ENCODE results near the gene ADGRE2. TPM values are rescaled to one million over a fixed set of nuclear protein-coding genes. Genes with fewer than 3 reads are reported as not detected.
A peak's percentile ranks its signal among the peaks of the same experiment; 100 is the strongest.

The ADGRE2 gene
- total RNA-seq, 1 donor from 2014 or later = 1.2 TPM

- H3K27me3 Mint-ChIP-seq (ENCODE audit: unreplicated experiment) = peaks cover 13% of the 10 kb centered on the region
- peaks cover 4% of the 10 kb centered on the region for H3K9me3 Mint-ChIP-seq (ENCODE audit: unreplicated experiment)
- H3K36me3 Mint-ChIP-seq (ENCODE audit: low read depth, unreplicated experiment) = peaks cover 6% of the 10 kb centered on the region
- peak overlapping the region; percentile 81 for H3K27ac Mint-ChIP-seq (ENCODE audit: unreplicated experiment)
- DNase-seq (ENCODE audit: low spot score) = no peak
- H3K4me1 Mint-ChIP-seq (ENCODE audit: unreplicated experiment) = peaks cover 4% of the 10 kb centered on the region
- TF ChIP-seq, protein P1, sequence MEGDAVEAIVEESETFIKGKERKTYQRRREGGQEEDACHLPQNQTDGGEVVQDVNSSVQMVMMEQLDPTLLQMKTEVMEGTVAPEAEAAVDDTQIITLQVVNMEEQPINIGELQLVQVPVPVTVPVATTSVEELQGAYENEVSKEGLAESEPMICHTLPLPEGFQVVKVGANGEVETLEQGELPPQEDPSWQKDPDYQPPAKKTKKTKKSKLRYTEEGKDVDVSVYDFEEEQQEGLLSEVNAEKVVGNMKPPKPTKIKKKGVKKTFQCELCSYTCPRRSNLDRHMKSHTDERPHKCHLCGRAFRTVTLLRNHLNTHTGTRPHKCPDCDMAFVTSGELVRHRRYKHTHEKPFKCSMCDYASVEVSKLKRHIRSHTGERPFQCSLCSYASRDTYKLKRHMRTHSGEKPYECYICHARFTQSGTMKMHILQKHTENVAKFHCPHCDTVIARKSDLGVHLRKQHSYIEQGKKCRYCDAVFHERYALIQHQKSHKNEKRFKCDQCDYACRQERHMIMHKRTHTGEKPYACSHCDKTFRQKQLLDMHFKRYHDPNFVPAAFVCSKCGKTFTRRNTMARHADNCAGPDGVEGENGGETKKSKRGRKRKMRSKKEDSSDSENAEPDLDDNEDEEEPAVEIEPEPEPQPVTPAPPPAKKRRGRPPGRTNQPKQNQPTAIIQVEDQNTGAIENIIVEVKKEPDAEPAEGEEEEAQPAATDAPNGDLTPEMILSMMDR (IDR thresholded peaks at IDR 0.05; ENCODE audit: unreplicated experiment) = no peak
- peak overlapping the region; percentile 80 for H3K4me3 Mint-ChIP-seq (ENCODE audit: unreplicated experiment)
These were observed 14.0 kb downstream of the ADGRE2 start for GRCh38 chr19:14764401-14764800.

DNA sequence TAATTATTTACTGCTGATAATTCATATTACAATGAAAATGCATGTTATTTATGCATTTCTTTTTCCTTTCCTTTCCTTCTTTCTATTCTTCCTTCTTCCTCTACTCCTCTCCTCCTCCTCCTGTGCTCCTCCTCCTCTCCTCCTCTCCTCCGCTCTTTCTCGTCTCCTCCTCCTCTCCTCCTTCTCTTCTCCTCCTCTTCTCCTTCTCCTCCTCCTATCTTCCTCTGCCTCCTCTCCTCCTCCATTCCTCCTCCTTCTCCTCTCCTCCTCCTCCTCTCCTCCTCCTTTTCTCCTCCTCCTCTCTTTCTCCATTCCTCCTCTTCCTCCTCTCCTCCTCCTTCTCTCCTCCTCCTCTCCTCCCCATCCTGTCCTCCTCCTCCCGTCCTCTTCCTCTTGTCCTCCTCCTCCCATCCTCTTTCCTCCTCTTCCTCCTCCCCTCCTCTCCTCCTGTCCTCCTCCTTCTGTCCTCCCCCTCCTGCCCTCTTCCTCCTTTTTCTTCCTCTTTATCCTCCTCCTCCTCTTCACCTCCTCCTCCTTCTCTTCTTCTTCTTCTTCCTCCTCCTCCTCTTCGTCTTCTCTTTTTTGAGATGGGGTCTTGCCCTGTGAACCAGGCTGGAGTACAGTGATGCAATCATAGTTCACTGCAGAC, 14.7 kb downstream of the ADGRE2 start:
- peak overlapping the region; percentile 80 for H3K4me3 Mint-ChIP-seq (ENCODE audit: unreplicated experiment)
- TF ChIP-seq, protein P1 (IDR thresholded peaks at IDR 0.05; ENCODE audit: unreplicated experiment) = no peak
- H3K36me3 Mint-ChIP-seq (ENCODE audit: low read depth, unreplicated experiment) = peaks cover 6% of the 10 kb centered on the region
- DNase-seq (ENCODE audit: low spot score) = no peak
- peaks cover 4% of the 10 kb centered on the region for H3K4me1 Mint-ChIP-seq (ENCODE audit: unreplicated experiment)
- H3K27me3 Mint-ChIP-seq (ENCODE audit: unreplicated experiment) = peaks cover 13% of the 10 kb centered on the region
- peaks cover 4% of the 10 kb centered on the region for H3K9me3 Mint-ChIP-seq (ENCODE audit: unreplicated experiment)
- peak overlapping the region; percentile 81 for H3K27ac Mint-ChIP-seq (ENCODE audit: unreplicated experiment)

DNA sequence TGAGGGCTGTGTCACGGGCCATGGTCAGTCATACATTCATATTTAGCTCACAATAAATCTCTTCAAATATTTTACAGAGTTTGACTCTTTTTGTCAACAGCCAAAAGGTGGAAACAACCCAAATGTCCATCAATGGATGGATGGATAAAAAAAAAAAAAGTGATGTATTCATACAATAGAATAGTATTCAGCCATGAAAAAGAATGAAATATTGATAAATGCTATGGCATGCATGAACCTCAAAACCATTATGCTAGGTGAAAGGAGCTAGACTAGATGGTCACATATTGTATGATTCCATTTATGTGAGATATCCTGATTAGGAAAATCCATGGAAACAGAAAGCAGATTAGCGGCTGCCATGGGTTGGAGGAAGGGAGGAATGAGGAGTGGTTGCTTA, 16.2 kb downstream of the ADGRE2 start:
- TF ChIP-seq, protein P1 (IDR thresholded peaks at IDR 0.05; ENCODE audit: unreplicated experiment) = no peak
- H3K4me1 Mint-ChIP-seq (ENCODE audit: unreplicated experiment) = peaks cover 8% of the 10 kb centered on the region
- H3K27ac Mint-ChIP-seq (ENCODE audit: unreplicated experiment) = no peak overlapping the region
- no peak for DNase-seq (ENCODE audit: low spot score)
- H3K9me3 Mint-ChIP-seq (ENCODE audit: unreplicated experiment) = peaks cover 4% of the 10 kb centered on the region
- H3K36me3 Mint-ChIP-seq (ENCODE audit: low read depth, unreplicated experiment) = peaks cover 6% of the 10 kb centered on the region
- no peak overlapping the region for H3K4me3 Mint-ChIP-seq (ENCODE audit: unreplicated experiment)
- peaks cover 13% of the 10 kb centered on the region for H3K27me3 Mint-ChIP-seq (ENCODE audit: unreplicated experiment)

- TF ChIP-seq, protein P1 (IDR thresholded peaks at IDR 0.05; ENCODE audit: unreplicated experiment) = no peak
- Mint-ChIP-seq H3K9me3 (ENCODE audit: unreplicated experiment) (peaks cover 4% of the 10 kb centered on the region), H3K27me3 (ENCODE audit: unreplicated experiment) (peaks cover 13% of the 10 kb centered on the region)
These were observed 16.8 kb downstream of the ADGRE2 start for GRCh38 chr19:14761607-14762006.

DNA sequence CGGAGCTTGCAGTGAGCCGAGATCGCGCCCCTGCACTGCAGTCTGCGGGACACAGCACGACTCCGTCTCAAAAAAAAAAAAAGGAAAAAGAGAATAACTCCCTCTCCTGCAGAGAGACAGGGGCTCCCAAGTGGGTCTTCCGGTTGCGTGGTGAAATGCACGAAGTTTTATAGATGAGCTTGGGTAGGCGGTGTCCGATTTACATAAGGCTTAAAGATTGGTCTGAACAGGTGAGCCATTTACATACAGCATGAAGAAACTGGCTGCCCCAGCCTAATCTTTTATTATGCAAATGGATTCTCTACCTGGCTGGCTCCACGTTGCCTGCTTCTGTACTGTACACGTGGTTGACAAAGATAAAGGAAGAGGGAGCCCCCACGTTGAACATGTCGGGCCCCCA, 19.5 kb downstream of the ADGRE2 start:
- no peak for DNase-seq (ENCODE audit: low spot score)
- Mint-ChIP-seq H3K9me3 (ENCODE audit: unreplicated experiment) (no peaks in the 10 kb centered on the region), H3K27me3 (ENCODE audit: unreplicated experiment) (peaks cover 3% of the 10 kb centered on the region), H3K4me1 (ENCODE audit: unreplicated experiment) (peaks cover 4% of the 10 kb centered on the region), H3K27ac (ENCODE audit: unreplicated experiment) (no peak overlapping the region), H3K4me3 (ENCODE audit: unreplicated experiment) (peak overlapping the region; percentile 52), H3K36me3 (ENCODE audit: low read depth, unreplicated experiment) (peaks cover under 1% of the 10 kb centered on the region)
- TF ChIP-seq, protein P1 (IDR thresholded peaks at IDR 0.05; ENCODE audit: unreplicated experiment) = no peak

More at GRCh38 chr19:14761607-14762006, 16.8 kb downstream of the ADGRE2 start:
- H3K4me1 Mint-ChIP-seq (ENCODE audit: unreplicated experiment) = peaks cover 8% of the 10 kb centered on the region
- DNase-seq (ENCODE audit: low spot score) = no peak
- H3K27ac Mint-ChIP-seq (ENCODE audit: unreplicated experiment) = no peak overlapping the region
- H3K36me3 Mint-ChIP-seq (ENCODE audit: low read depth, unreplicated experiment) = peaks cover 6% of the 10 kb centered on the region
- no peak overlapping the region for H3K4me3 Mint-ChIP-seq (ENCODE audit: unreplicated experiment)

All from endothelial cell (in vitro differentiated cells).